ENCODE measurements around the gene ORM1.

ORM1 gene

GRCh38 chr9:114346146-114346545 lies 23.2 kb downstream of the ORM1 start:
- DNase-seq = no peak

- DNase-seq = no peak
Observed at GRCh38 chr9:114347675-114348074, 24.8 kb downstream of the ORM1 start.

DNA sequence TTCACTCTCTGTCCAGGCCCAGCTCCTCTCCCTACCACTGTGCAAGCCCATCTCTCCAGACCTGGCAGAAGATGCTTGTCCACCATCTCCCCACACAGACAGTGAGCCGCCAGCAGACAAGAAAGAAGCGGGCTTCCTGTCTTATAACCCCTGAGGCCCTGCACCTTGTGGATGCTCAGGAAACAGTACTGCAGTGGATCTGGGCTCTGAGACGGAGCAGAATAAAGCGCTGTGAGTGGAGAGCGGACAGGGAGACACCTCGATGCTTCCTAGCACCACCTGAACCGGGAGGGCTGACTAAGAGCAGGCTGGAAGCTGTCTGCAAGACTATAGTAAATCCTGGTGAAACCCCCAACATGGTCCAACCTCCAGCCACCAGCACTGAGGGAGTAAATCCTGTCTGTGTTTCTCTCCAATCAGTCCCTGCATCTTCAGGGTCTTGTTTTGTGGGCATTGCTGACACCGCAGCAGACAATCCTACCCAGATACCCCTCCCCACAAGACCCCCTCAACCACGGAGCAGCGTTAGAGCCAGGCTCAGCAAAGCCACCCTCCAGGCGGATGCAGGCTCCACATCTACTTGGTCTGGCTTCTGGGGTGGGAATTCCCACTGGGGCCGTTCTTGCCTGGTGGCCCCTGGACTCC lies 25.5 kb downstream of the ORM1 start:
- DNase-seq = no peak

GRCh38 chr9:114348906-114349482 lies 26.1 kb downstream of the ORM1 start:
- no peak for DNase-seq

GRCh38 chr9:114349713-114350480 lies 27.0 kb downstream of the ORM1 start:
- DNase-seq = no peak

- DNase-seq = no peak
Observed at GRCh38 chr9:114350636-114351401, 27.9 kb downstream of the ORM1 start.

DNA sequence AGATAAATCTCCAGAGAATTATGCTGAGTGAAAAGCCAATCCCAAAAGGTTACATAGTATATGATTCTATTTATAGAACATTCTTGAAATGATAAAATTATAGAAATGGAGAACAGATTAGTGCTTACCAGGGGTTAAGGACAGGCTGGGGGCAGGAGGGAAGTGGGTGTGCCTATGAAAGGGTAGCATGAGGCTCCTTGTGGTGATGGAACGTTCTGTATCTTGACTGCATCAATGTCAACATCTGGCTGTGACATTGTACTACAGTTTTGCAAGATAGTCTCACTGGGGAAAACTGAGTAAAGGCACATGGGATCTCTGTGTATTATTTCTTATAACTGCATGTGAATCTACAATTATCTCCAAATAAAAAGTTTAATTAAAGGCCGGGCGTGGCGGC lies 29.0 kb downstream of the ORM1 start:
- no peak for DNase-seq

DNA sequence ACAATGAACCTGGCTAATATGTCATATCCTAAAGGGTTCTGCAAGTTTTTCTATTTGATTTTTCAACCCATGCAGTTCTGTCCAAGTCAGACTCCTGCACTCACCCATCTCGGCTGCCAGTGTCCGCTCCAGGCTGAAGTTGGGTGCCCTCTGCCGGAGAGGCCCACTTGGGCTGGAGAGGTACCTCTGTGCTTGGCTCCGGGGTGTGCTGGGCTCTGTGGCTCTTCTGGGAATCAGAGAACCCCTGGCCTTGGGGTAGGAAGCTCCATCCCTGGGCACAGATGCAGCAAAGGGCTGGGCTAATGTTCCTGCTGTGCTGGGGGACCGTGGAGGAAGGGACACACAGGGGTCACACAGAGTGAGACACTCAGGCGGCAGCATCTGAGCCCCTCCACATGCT lies 32.9 kb downstream of the ORM1 start:
- no peak for DNase-seq

DNA sequence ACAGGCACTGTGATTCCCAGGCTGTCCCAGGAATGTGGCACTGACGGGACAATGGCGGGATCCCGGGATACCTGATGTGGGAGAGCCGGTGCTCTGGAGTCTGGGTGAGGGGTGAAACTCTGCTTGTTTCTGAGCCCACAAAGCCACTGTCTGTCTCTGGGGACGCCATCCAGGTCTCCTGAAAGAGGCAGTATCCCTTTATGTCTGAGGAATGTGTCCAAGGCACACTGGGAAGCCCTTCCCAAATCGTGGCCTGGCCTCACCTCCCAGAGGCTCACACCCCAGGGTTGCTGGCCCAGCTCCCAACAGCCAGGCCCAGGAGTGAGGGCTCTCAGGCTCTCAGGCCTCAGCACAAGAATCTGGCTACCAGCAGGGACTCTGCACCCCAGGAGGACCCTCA lies 33.9 kb downstream of the ORM1 start:
- no peak for DNase-seq

- no peak for DNase-seq
Observed at GRCh38 chr9:114357360-114357759, 34.5 kb downstream of the ORM1 start.

DNA sequence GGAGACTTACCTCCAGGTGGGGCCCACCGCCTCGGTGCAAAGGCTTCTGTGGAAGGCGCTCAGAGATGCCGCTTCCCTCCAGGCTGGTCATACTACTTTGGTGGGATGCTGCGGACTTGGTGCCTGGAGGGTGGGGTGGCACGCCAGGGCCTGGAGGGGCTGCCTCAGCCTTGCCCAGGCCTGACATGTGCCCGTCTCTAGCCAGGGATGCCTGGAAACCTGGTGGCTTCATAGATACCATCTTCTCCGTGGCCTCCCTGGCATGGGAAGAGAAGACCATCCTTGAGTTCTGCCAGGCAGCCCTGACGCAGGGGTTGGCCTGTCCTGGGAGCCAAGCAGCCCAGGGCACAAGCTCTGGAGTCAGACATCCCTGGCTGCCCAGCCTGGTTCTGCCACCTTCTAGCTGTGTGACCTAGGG lies 35.0 kb downstream of the ORM1 start:
- DNase-seq = no peak

GRCh38 chr9:114359801-114360200 lies 36.9 kb downstream of the ORM1 start:
- DNase-seq = no peak

- no peak for DNase-seq
Observed at GRCh38 chr9:114361542-114361941, 38.6 kb downstream of the ORM1 start.

- no peak for DNase-seq
Observed at GRCh38 chr9:114362394-114362793, 39.5 kb downstream of the ORM1 start.

DNA sequence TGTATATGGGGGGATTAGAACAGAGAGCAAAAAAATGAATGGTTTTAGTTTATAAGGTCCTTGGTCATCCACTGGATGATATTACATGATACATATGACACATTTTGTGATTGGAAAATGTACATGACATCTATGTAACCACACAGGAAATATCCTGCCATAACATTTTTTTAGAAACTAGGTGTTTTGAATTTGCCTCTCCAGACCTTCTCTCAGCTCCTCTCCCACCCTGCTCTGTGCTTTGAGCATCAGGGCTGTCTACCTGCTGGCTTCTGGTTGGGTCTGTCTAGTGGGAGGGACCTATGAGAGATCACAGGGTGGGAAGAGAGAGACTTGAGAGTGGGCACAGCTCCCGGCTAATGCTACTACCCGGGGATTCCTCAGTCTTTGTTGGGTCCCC lies 40.5 kb downstream of the ORM1 start:
- DNase-seq = no peak

- DNase-seq = no peak
Observed at GRCh38 chr9:114364134-114365041, 41.5 kb downstream of the ORM1 start.

DNA sequence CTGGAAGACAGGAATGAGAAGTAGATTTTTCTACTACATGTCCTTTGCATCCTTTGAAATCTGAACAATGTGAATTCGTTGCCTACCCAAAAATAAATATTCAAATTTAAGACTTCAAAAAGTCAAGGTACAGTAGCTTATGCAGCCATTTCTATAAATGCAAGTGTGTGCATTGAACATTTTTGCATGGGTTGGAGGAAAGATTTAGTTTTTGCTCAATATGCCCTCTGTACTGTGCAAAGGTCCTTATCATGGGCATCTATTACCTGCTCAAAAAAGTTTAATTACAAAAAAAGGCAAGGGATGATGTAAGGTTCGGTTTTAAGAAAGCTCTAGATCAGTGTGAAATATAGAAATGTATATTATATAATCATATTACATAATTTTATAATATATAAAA lies 42.3 kb downstream of the ORM1 start:
- no peak for DNase-seq

GRCh38 chr9:114366334-114367128 lies 43.6 kb downstream of the ORM1 start:
- no peak for DNase-seq

DNA sequence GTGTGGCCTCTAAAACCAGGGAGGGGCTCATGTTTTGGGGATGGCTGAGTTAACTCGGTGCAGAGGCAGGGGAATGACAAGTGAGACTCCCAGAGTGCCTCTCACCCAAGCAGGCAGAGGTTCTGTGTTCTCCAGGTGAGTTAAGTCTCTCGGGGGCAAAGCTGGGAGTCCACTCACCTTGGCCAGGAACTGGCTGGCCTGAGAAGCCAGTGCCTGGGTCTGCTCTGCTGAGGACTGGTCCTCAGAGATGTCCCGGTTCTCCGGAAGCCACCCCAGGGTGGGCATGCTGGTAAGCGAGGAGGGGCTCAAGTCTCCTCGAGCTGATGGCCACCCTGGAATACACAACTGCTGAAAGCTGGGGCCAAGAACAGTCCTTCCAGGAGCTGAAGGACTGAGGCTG lies 44.5 kb downstream of the ORM1 start:
- no peak for DNase-seq

DNA sequence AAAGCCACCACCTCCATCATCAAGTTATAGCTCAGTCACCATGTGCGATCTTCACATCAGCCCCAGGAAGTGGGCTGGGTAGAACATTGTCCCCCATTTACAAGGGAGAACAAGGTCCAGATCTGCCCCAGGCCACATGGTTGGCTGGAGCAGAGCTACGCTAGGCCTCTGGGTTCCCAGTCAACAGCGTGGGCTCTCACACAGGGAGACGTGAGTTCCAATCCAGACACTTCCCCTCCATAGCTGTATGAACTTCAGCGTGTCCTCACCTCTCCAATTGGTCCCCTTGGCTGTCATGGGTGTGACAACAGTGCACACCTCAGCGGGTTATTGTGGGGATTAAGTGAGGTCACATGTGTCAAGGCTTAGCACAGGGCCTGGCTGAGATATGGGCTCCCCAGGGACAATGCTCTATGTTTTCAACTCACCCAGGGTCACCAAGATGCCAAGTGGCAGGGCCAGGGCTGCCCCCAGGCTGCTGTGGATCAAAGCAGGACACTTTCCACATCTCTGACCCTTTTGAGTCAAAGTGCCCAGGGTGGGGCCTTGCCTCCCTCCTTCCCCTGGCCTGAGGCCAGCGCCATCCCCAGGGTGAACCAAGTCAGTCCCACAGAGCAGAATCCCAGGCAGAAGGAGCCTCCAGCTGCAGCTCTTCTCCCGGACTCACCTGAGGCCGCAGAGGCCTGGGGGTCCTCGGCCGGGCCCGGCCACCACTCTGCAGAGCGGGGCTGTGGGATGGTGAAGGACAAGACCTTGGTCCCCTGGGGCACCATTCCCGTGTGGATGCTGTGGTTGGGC lies 45.1 kb downstream of the ORM1 start:
- no peak for DNase-seq
